ENCODE data around the gene KRTAP13-1.

GRCh38 chr21:30443226-30443625 lies 47.4 kb downstream of the KRTAP13-1 start:
- TF ChIP-seq, protein P1, sequence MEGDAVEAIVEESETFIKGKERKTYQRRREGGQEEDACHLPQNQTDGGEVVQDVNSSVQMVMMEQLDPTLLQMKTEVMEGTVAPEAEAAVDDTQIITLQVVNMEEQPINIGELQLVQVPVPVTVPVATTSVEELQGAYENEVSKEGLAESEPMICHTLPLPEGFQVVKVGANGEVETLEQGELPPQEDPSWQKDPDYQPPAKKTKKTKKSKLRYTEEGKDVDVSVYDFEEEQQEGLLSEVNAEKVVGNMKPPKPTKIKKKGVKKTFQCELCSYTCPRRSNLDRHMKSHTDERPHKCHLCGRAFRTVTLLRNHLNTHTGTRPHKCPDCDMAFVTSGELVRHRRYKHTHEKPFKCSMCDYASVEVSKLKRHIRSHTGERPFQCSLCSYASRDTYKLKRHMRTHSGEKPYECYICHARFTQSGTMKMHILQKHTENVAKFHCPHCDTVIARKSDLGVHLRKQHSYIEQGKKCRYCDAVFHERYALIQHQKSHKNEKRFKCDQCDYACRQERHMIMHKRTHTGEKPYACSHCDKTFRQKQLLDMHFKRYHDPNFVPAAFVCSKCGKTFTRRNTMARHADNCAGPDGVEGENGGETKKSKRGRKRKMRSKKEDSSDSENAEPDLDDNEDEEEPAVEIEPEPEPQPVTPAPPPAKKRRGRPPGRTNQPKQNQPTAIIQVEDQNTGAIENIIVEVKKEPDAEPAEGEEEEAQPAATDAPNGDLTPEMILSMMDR (IDR thresholded peaks at IDR 0.05): no peak
- no peak for TF ChIP-seq POLR2A (IDR thresholded peaks at IDR 0.05)
